ENCODE results near the gene PCNT. TPM values are rescaled to one million over a fixed set of nuclear protein-coding genes. Genes with fewer than 3 reads are reported as not detected.

PCNT gene
- total and polyA plus RNA-seq, 9 of the 15 experiments (the other 6 are each of a cell fraction or from before 2014, with no cell fraction given), result 9.1 to 53.5 (median 31.3) TPM

DNA sequence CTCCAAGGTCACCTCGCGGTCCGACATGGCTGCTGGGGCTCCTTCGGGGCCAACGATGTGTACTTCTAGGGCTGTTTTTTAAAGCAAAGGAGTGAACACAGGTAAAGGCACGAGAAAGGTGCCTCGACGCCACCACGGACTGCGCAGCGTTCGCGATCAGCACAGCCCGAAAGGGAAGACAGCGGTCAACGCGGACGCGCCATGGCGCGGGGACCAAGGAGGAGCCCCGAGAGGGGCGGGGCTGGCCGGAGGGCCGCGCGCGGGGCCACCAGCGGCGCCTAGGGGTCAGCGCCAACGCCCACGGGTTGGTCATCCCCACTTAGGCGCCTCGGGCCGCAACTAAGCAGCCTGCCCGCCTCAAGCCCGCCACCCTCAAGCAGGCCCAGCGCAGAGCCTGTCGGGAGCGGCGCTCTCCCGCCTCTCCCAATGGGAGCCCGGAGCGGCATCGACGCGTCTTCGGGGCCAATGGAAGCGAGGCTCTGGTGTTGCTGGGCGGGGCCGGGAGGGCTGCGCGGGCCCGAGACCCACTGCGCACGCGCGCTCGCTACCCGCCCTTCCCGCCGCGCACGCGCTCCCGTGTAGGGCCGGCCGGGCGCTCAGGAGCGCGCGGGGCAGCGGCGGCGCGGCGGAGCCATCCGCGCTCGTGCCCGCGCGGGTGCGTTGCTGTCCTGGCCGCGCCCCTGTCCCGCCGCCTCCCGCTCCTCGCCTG, 134.5 kb downstream of the PCNT start, which contains the start of gene DIP2A (continued):
- TF ChIP-seq, protein P1, sequence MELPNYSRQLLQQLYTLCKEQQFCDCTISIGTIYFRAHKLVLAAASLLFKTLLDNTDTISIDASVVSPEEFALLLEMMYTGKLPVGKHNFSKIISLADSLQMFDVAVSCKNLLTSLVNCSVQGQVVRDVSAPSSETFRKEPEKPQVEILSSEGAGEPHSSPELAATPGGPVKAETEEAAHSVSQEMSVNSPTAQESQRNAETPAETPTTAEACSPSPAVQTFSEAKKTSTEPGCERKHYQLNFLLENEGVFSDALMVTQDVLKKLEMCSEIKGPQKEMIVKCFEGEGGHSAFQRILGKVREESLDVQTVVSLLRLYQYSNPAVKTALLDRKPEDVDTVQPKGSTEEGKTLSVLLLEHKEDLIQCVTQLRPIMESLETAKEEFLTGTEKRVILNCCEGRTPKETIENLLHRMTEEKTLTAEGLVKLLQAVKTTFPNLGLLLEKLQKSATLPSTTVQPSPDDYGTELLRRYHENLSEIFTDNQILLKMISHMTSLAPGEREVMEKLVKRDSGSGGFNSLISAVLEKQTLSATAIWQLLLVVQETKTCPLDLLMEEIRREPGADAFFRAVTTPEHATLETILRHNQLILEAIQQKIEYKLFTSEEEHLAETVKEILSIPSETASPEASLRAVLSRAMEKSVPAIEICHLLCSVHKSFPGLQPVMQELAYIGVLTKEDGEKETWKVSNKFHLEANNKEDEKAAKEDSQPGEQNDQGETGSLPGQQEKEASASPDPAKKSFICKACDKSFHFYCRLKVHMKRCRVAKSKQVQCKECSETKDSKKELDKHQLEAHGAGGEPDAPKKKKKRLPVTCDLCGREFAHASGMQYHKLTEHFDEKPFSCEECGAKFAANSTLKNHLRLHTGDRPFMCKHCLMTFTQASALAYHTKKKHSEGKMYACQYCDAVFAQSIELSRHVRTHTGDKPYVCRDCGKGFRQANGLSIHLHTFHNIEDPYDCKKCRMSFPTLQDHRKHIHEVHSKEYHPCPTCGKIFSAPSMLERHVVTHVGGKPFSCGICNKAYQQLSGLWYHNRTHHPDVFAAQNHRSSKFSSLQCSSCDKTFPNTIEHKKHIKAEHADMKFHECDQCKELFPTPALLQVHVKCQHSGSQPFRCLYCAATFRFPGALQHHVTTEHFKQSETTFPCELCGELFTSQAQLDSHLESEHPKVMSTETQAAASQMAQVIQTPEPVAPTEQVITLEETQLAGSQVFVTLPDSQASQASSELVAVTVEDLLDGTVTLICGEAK (IDR thresholded peaks at IDR 0.05), result no peak; the same call in 1 of the 2 replicates
- TF ChIP-seq, protein P1 (CRISPR knock-in tag; IDR thresholded peaks at IDR 0.05), result no peak
- TF ChIP-seq SAP30 (IDR thresholded peaks at IDR 0.05; ENCODE audit: borderline replicate concordance, insufficient read depth, low read depth, low read length, poor library complexity, severe bottlenecking) (peak; percentile 86), NUFIP1 (IDR thresholded peaks at IDR 0.05; ENCODE audit: partially characterized antibody) (no peak), DNMT1 (IDR thresholded peaks at IDR 0.05) (no peak), ZNF764 (CRISPR knock-in tag; IDR thresholded peaks at IDR 0.05; ENCODE audit: low read depth) (no peak)
